DOHH2 (cell line): Measurements from ENCODE around the gene ST3GAL2.

Experiments used
- H3F3A ChIP-seq: fragments of 200-600 bp; sonication (generic), shearing (Covaris generic); 2 replicates; pipeline ENCODE4 v1.6.0; 2016; ENCODE audit warnings: antibody characterized with exemption, mild to moderate bottlenecking; ENCODE audit not compliant: control insufficient read depth, insufficient read depth
- H3K27ac ChIP-seq: fragments of 200-600 bp; sonication (generic); 2 replicates; pipeline ENCODE4 v1.5.1; 2014; ENCODE audit warnings: low read depth, mild to moderate bottlenecking, low read length, moderate library complexity
- H3K27me3 ChIP-seq: fragments of 200-600 bp; sonication (generic); 2 replicates; pipeline ENCODE4 v1.6.1; 2014; ENCODE audit warnings: mild to moderate bottlenecking, low read length, mixed read lengths; ENCODE audit not compliant: control insufficient read depth
- H3K36me3 ChIP-seq: fragments of 200-600 bp; sonication (generic); 2 replicates; pipeline ENCODE4 v1.6.1; 2014; ENCODE audit warnings: mild to moderate bottlenecking, low read length, moderate library complexity, mixed read lengths; ENCODE audit not compliant: control insufficient read depth
- H3K4me1 ChIP-seq: fragments of 200-600 bp; sonication (generic); 2 replicates; pipeline ENCODE4 v1.6.1; 2014; ENCODE audit warnings: mild to moderate bottlenecking, low read length, mixed read lengths; ENCODE audit not compliant: control insufficient read depth
- H3K4me2 ChIP-seq: fragments of 200-600 bp; sonication (generic); 2 replicates; pipeline ENCODE4 v1.6.0; 2014; ENCODE audit warnings: mild to moderate bottlenecking, low read length, moderate library complexity
- H3K4me3 ChIP-seq: fragments of 200-600 bp; sonication (generic); 2 replicates; pipeline ENCODE4 v1.5.1; 2014; ENCODE audit warnings: mild to moderate bottlenecking, low read length, mixed read lengths
- H3K79me2 ChIP-seq: fragments of 200-600 bp; sonication (generic); 2 replicates; pipeline ENCODE4 v1.6.1; 2014; ENCODE audit warnings: mild to moderate bottlenecking, low read length, mixed read lengths; ENCODE audit not compliant: control insufficient read depth
- H3K9me2 ChIP-seq: fragments of 200-600 bp; sonication (generic); replicated peaks from 2 replicates; pipeline ENCODE4 v1.6.1; 2014; ENCODE audit warnings: mild to moderate bottlenecking, low read length, mixed read lengths; ENCODE audit not compliant: control insufficient read depth
- H3K9me3 ChIP-seq: fragments of 200-600 bp; sonication (generic); 2 replicates; pipeline ENCODE4 v1.6.1; 2014; ENCODE audit warnings: antibody characterized with exemption, low read length, mixed read lengths; ENCODE audit not compliant: control insufficient read depth, insufficient read depth
- H4K20me1 ChIP-seq: fragments of 200-600 bp; sonication (generic); 2 replicates; pipeline ENCODE4 v1.6.0; 2014; ENCODE audit warnings: low read depth, mild to moderate bottlenecking, antibody characterized with exemption, low read length, moderate library complexity; ENCODE audit not compliant: control insufficient read depth, insufficient read depth
- CTCF ChIP-seq: fragments of 200-600 bp; sonication (generic); IDR thresholded peaks from one replicate; pipeline ENCODE4 v1.5.1; 2014; ENCODE audit warnings: antibody characterized with exemption, mild to moderate bottlenecking, low read depth, low read length; ENCODE audit not compliant: poor library complexity, severe bottlenecking
- EZH2phosphoT487 ChIP-seq: fragments of 200-600 bp; sonication (generic); IDR thresholded peaks from 2 replicates; pipeline ENCODE4 v1.6.1; 2017; ENCODE audit warnings: borderline replicate concordance, mild to moderate bottlenecking, antibody characterized with exemption, low read length, moderate library complexity, mixed read lengths

The ST3GAL2 gene

GRCh38 chr16:70475054-70475871, 36.4 kb upstream of the ST3GAL2 start:
- H3K27me3 ChIP-seq: no peaks in the 10 kb centered on the region
- no peaks in the 10 kb centered on the region for H3K9me3 ChIP-seq
- H4K20me1 ChIP-seq: no peaks in the 10 kb centered on the region
- H3K4me1 ChIP-seq: peaks cover 45% of the 10 kb centered on the region
- TF ChIP-seq CTCF (no peak), EZH2phosphoT487 (no peak)
- no peaks in the 10 kb centered on the region for H3K79me2 ChIP-seq
- H3F3A ChIP-seq: no peaks in the 10 kb centered on the region
- peak overlapping the region; percentile 31 for H3K4me2 ChIP-seq
- H3K9me2 ChIP-seq: no peaks in the 10 kb centered on the region
- no peak overlapping the region for H3K4me3 ChIP-seq
- no peak overlapping the region for H3K27ac ChIP-seq
- H3K36me3 ChIP-seq: peaks cover 24% of the 10 kb centered on the region

GRCh38 chr16:70474320-70475053, 35.6 kb upstream of the ST3GAL2 start:
- Histone ChIP-seq H3K4me1 (peaks cover 37% of the 10 kb centered on the region), H3K27ac (no peak overlapping the region), H3K9me3 (no peaks in the 10 kb centered on the region), H3K27me3 (no peaks in the 10 kb centered on the region), H4K20me1 (no peaks in the 10 kb centered on the region), H3K4me2 (no peak overlapping the region), H3K36me3 (peaks cover 16% of the 10 kb centered on the region), H3K4me3 (no peak overlapping the region), H3F3A (no peaks in the 10 kb centered on the region), H3K9me2 (no peaks in the 10 kb centered on the region), H3K79me2 (no peaks in the 10 kb centered on the region)
- TF ChIP-seq EZH2phosphoT487 (no peak), CTCF (no peak)

GRCh38 chr16:70473446-70474319, 34.8 kb upstream of the ST3GAL2 start:
- Histone ChIP-seq H3F3A (no peaks in the 10 kb centered on the region), H3K9me2 (no peaks in the 10 kb centered on the region), H3K27me3 (no peaks in the 10 kb centered on the region), H3K9me3 (no peaks in the 10 kb centered on the region), H3K4me1 (peaks cover 29% of the 10 kb centered on the region), H3K4me2 (no peak overlapping the region), H4K20me1 (no peaks in the 10 kb centered on the region), H3K27ac (no peak overlapping the region), H3K79me2 (no peaks in the 10 kb centered on the region), H3K36me3 (peaks cover 8% of the 10 kb centered on the region), H3K4me3 (no peak overlapping the region)
- TF ChIP-seq CTCF: peak; percentile 20
- no peak for TF ChIP-seq EZH2phosphoT487
